ENCODE data around the gene PRPH.
"Not testable (repeated sequence)": the region's sequence is repeated elsewhere in the genome, so short reads cannot be mapped to it uniquely, and the experiment has no call there.

PRPH gene

DNA sequence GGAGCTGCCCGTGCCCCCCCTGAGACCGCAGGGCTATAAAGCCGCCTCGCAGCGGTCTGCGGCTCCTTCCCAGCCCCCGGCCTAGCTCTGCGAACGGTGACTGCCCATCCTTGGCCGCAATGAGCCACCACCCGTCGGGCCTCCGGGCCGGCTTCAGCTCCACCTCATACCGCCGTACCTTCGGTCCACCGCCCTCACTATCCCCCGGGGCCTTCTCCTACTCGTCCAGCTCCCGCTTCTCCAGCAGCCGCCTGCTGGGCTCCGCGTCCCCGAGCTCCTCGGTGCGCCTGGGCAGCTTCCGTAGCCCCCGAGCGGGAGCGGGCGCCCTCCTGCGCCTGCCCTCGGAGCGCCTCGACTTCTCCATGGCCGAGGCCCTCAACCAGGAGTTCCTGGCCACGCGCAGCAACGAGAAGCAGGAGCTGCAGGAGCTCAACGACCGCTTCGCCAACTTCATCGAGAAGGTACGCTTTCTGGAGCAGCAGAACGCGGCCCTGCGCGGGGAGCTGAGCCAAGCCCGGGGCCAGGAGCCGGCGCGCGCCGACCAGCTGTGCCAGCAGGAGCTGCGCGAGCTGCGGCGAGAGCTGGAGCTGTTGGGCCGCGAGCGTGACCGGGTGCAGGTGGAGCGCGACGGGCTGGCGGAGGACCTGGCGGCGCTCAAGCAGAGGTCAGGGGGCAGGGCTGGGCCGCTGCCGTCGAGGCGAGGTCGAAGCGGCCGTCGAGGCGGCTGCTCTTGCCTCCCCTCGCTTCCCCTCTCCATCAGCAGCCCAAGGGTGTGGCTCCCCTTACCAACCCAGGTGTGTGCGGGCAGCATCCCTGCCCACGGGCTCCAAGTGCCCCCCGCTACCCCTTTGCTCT is at the start of gene PRPH:
TSS of gene PRPH (plus strand) at position 66 of the 855 bp plus-strand sequence. CDS start at position 120, 54 bp downstream.
- H3K4me3 ChIP-seq (ENCODE audit: low read depth, low read length): peak within 1 kb of the TSS; percentile 59
- peaks cover 12% of the 10 kb centered on the region for H3K4me1 ChIP-seq (ENCODE audit: control insufficient read depth, insufficient read depth, low read length)
- H3K9me3 ChIP-seq (ENCODE audit: control insufficient read depth, insufficient read depth, low read length): no peaks in the 10 kb centered on the region
- H3K36me3 ChIP-seq (ENCODE audit: control insufficient read depth, insufficient read depth, low read length): no peaks in the 10 kb centered on the region
- peak within 1 kb of the TSS; percentile 12 for H3K9ac ChIP-seq (ENCODE audit: low read depth, low read length)
- H3K27me3 ChIP-seq (ENCODE audit: control insufficient read depth, insufficient read depth, low read length): peaks cover 79% of the 10 kb centered on the region

DNA sequence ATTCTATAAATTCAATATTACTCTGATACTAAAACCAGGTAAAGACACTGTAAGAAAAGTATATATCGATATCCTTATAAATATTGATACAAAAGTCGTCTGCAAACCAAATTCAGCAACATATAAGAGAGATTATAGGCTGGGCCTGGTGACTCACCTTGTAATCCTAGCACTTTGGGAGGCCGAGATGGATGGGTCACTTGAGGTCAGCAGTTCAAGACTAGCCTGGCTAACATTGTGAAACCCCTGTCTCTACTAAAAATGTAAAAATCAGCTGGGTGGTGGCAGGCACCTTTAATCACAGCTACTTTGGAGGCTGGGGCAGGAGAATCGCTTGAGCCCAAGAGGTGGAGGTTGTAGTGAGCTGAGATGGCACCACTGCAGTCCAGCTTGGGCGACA is 43.6 kb upstream of the PRPH start:
- H3K9ac ChIP-seq (ENCODE audit: low read depth, low read length): no peak overlapping the region
- no peaks in the 10 kb centered on the region for H3K4me1 ChIP-seq (ENCODE audit: control insufficient read depth, insufficient read depth, low read length)
- H3K4me3 ChIP-seq (ENCODE audit: low read depth, low read length): no peak overlapping the region
- H3K27me3 ChIP-seq (ENCODE audit: control insufficient read depth, insufficient read depth, low read length): no peaks in the 10 kb centered on the region
- H3K9me3 ChIP-seq (ENCODE audit: control insufficient read depth, insufficient read depth, low read length): no peaks in the 10 kb centered on the region
- H3K36me3 ChIP-seq (ENCODE audit: control insufficient read depth, insufficient read depth, low read length): no peaks in the 10 kb centered on the region

DNA sequence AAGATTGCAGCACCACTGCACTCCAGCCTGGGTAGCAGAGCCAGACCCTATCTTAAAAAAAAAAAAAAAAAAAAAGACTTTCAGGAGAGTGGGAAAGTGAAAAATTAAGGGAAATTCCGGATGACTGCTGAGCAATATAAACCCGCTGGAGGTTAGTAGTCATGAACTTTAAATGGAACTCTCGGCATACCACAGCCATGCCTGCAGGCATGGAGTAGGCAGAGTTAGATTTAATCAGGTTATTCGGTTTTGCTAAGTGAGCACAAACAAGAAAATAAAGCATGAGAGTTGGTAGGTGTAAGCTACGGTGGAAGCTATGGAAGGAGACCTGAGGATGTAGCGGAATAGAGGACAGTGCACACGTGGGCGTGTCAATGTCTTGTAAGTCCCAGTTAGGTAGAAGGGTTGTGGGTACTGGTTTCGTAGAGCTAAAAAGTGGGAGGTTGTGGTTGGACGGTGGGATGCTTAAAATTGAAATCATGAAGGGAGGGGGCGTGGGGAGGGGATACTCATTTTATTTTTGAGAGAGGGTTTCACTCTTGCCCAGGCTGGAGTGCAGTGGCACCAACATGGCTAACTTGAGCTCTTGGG is 41.8 kb upstream of the PRPH start:
- Histone ChIP-seq H3K9me3 (ENCODE audit: control insufficient read depth, insufficient read depth, low read length) (no peaks in the 10 kb centered on the region), H3K27me3 (ENCODE audit: control insufficient read depth, insufficient read depth, low read length) (no peaks in the 10 kb centered on the region), H3K9ac (ENCODE audit: low read depth, low read length) (no peak overlapping the region), H3K4me3 (ENCODE audit: low read depth, low read length) (no peak overlapping the region), H3K36me3 (ENCODE audit: control insufficient read depth, insufficient read depth, low read length) (no peaks in the 10 kb centered on the region), H3K4me1 (ENCODE audit: control insufficient read depth, insufficient read depth, low read length) (no peaks in the 10 kb centered on the region)

DNA sequence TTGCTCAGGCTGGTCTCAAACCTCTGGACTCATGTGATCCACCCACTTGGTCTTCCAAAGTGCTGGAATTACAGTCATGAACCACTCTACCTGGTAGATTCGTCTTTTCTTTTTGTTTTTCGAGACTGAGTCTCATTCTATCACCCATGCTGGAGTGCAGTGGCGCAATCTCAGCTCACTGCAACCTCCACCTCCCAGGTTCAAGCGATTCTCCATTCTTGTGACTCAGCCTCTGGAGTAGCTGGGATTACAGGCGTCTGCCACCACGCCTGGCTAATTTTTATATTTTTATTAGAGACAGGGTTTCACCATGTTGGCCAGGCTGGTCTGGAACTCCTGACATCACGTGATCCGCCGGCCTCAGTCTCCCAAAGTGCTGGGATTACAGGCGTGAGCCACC is 39.5 kb upstream of the PRPH start:
- H3K9ac ChIP-seq (ENCODE audit: low read depth, low read length); H3K27me3 ChIP-seq (ENCODE audit: control insufficient read depth, insufficient read depth, low read length); H3K36me3 ChIP-seq (ENCODE audit: control insufficient read depth, insufficient read depth, low read length); H3K4me3 ChIP-seq (ENCODE audit: low read depth, low read length); H3K9me3 ChIP-seq (ENCODE audit: control insufficient read depth, insufficient read depth, low read length); H3K4me1 ChIP-seq (ENCODE audit: control insufficient read depth, insufficient read depth, low read length): not testable (repeated sequence)

DNA sequence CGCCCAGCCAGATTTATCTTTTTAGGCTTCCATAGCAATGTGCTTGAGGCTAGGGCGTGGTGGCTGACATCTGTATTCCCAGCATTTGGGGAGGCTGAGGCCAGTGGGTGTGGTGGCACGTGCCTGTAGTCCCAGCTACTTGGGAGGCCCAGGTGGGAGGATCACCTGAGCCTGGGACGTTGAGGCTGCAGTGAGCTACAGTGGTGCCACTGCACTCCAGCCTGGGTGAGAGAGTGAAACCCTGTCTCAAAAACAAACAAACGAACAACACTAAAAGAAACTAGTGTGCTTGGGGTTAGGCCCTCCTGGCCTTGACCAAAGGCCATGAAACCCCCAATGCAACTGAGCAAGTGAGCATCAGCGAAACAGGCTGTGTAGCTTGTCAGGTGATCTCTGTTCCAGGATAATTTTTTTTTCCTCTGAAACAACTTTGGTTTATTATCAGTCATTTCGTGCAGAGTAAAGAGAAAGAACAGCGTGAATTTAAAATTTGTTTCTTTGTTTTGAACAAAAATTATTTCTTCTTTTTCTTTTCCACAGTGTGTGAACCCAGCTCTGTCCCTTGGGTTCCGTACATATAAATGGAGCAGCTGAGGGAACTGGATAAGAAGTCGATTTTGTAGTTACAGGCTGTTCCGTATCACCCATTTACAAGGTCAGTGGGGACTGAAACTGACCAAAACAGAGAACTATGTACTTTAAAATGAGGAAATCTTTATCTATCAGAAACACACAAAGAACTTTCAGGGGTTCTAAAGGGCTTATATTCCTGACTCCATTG is 38.9 kb upstream of the PRPH start:
- Histone ChIP-seq H3K9ac (ENCODE audit: low read depth, low read length) (no peak overlapping the region), H3K36me3 (ENCODE audit: control insufficient read depth, insufficient read depth, low read length) (no peaks in the 10 kb centered on the region), H3K4me3 (ENCODE audit: low read depth, low read length) (no peak overlapping the region), H3K27me3 (ENCODE audit: control insufficient read depth, insufficient read depth, low read length) (no peaks in the 10 kb centered on the region), H3K4me1 (ENCODE audit: control insufficient read depth, insufficient read depth, low read length) (no peaks in the 10 kb centered on the region), H3K9me3 (ENCODE audit: control insufficient read depth, insufficient read depth, low read length) (no peaks in the 10 kb centered on the region)

DNA sequence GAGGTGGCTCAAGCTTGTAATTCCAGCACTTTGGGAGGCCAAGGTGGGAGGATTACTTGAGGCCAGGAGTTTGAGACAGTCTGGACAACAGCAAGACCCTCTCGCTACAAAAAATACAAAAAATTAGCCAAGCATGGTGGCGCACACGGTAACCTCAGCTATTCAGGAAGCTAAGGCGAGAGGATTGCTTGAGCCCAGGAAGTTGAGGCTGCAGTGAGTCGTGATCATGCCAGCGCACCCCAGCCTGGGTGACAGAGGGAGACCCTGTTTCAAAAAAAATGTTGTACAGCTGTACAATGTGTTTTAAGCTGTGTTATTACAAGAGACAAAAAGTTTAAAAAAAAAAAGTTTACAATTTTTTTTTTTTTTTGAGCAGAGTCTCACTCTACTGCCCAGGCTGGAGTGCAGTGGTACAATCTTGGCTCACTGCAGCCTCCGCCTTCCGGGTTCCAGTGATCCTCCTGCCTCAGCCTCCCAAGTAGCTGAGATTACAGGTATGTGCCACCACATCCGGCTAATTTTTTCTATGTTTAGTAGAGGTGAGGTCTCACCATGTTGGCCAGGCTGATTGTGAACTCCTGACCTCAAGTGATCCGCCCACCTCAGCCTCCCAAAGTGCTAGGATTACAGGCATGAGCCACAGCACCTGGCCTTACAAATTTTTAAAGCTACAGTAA is 37.3 kb upstream of the PRPH start:
- H3K36me3 ChIP-seq (ENCODE audit: control insufficient read depth, insufficient read depth, low read length); H3K9ac ChIP-seq (ENCODE audit: low read depth, low read length); H3K27me3 ChIP-seq (ENCODE audit: control insufficient read depth, insufficient read depth, low read length); H3K4me3 ChIP-seq (ENCODE audit: low read depth, low read length); H3K9me3 ChIP-seq (ENCODE audit: control insufficient read depth, insufficient read depth, low read length); H3K4me1 ChIP-seq (ENCODE audit: control insufficient read depth, insufficient read depth, low read length): not testable (repeated sequence)

DNA sequence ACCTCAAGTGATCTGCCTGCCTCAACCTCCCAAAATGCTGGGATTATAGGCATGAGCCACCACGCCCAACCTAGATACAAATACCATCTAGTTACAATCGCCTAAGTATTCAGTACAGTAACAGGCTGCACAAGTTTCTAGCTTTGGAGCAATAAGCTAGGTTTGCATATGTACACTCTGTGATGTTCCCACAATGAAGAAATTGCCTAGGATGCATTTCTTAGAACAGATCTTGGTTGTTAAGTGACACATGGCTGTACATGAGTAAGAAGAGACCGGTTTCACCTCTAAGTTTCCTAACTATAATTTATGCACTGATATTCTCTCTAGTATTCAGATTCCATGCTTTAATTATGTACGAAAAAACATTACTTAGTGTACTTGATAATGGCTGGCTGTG is 35.5 kb upstream of the PRPH start:
- Histone ChIP-seq H3K4me3 (ENCODE audit: low read depth, low read length) (no peak overlapping the region), H3K9me3 (ENCODE audit: control insufficient read depth, insufficient read depth, low read length) (no peaks in the 10 kb centered on the region), H3K27me3 (ENCODE audit: control insufficient read depth, insufficient read depth, low read length) (no peaks in the 10 kb centered on the region), H3K36me3 (ENCODE audit: control insufficient read depth, insufficient read depth, low read length) (no peaks in the 10 kb centered on the region), H3K4me1 (ENCODE audit: control insufficient read depth, insufficient read depth, low read length) (no peaks in the 10 kb centered on the region), H3K9ac (ENCODE audit: low read depth, low read length) (no peak overlapping the region)

DNA sequence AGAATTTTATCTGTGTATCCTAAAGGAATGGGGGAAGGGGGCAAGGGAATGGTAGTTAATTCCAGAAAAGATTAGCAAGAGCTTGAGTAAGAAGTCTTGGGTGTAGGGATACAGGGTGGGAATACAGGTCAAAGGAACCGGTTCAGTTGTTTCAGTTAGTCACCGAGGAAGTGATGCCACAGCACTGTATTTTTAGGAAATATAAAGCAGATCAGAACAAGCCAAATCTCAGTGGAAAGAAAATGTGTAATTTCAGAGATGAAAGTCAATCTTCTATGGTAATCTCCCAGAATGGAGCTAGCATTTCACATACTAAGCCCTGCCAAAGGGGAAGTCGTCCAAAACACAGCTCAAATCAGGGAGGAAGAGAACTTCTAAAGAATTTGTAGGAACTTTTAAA is 34.8 kb upstream of the PRPH start:
- no peaks in the 10 kb centered on the region for H3K4me1 ChIP-seq (ENCODE audit: control insufficient read depth, insufficient read depth, low read length)
- no peaks in the 10 kb centered on the region for H3K27me3 ChIP-seq (ENCODE audit: control insufficient read depth, insufficient read depth, low read length)
- no peak overlapping the region for H3K9ac ChIP-seq (ENCODE audit: low read depth, low read length)
- H3K4me3 ChIP-seq (ENCODE audit: low read depth, low read length): no peak overlapping the region
- no peaks in the 10 kb centered on the region for H3K9me3 ChIP-seq (ENCODE audit: control insufficient read depth, insufficient read depth, low read length)
- H3K36me3 ChIP-seq (ENCODE audit: control insufficient read depth, insufficient read depth, low read length): no peaks in the 10 kb centered on the region

DNA sequence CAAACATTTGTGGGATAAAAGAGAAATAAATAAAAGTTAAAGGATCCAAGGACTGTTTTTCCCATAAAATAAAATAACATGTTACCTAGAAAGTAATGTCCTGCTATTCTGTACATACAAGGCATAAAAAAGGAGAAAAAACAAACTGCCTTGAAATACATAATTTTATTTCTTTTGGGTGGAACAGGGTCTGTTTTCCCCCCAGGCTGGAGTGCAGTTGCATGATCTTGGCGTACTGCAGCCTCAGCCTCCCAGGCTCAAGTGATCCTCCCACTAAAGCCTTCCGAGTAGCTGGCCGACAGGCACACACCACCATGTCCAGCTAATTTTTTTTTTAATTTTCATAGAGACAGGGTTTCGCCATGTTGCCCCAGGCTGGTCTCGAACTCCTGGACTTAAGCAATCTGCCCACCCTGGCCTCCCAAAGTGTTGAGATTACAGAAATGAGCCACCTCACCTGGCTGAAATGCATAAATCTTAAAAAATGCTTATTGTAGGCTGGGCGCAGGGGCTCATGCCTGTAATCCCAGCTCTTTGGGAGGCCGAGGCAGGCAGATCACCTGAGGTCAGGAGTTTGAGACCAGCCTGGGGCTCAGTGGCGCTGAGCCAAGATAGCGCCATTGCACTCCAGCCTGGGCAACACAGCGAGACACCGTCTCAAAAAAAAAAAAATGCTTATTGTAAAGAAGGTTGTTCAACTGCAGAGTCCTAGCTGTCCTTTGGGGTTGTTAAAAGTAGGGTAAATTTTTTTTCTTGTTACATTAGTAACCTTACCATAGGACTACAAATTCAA is 34.2 kb upstream of the PRPH start:
- Histone ChIP-seq H3K4me3 (ENCODE audit: low read depth, low read length) (no peak overlapping the region), H3K9me3 (ENCODE audit: control insufficient read depth, insufficient read depth, low read length) (no peaks in the 10 kb centered on the region), H3K36me3 (ENCODE audit: control insufficient read depth, insufficient read depth, low read length) (no peaks in the 10 kb centered on the region), H3K4me1 (ENCODE audit: control insufficient read depth, insufficient read depth, low read length) (no peaks in the 10 kb centered on the region), H3K27me3 (ENCODE audit: control insufficient read depth, insufficient read depth, low read length) (no peaks in the 10 kb centered on the region), H3K9ac (ENCODE audit: low read depth, low read length) (peak overlapping the region; percentile 24)

DNA sequence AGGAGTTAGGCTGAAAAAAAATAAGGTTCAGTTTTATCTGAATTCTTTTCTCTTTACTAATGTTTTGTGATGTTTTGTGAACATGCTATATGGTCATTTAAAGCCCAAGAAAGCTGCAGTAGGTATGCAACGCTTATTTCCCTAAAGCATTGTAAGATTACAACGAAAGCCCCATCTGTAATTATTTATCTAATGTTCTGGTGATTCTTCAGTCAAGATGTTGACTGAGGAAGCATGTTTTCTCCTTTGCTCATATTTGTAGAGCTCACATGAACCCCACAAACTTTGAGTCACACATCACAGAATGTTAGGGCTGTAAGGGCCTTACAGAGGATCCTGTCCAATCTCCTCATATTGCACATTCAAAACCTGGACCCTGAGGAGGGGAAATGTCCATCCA is 33.2 kb upstream of the PRPH start:
- H3K9me3 ChIP-seq (ENCODE audit: control insufficient read depth, insufficient read depth, low read length): no peaks in the 10 kb centered on the region
- H3K27me3 ChIP-seq (ENCODE audit: control insufficient read depth, insufficient read depth, low read length): no peaks in the 10 kb centered on the region
- H3K9ac ChIP-seq (ENCODE audit: low read depth, low read length): no peak overlapping the region
- H3K4me3 ChIP-seq (ENCODE audit: low read depth, low read length): no peak overlapping the region
- no peaks in the 10 kb centered on the region for H3K36me3 ChIP-seq (ENCODE audit: control insufficient read depth, insufficient read depth, low read length)
- H3K4me1 ChIP-seq (ENCODE audit: control insufficient read depth, insufficient read depth, low read length): no peaks in the 10 kb centered on the region

DNA sequence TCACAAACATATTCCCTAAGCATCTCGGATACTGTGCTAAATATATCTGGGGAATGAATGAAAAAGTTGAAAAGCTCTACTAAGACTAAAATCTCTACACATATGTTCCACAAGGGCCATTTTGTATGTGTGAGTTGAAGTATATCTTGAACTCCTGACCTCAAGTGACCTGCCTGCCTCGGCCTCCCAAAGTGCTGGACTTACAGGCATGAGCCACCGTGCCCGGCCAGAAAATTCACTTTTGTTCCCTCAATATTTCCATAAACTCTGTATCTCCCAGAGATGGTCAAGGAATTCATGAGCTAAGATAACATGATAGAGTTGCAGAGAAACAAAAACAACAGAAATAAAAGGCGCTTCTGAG is 31.6 kb upstream of the PRPH start:
- Histone ChIP-seq H3K4me3 (ENCODE audit: low read depth, low read length) (peak overlapping the region; percentile 91), H3K9ac (ENCODE audit: low read depth, low read length) (no peak overlapping the region), H3K9me3 (ENCODE audit: control insufficient read depth, insufficient read depth, low read length) (no peaks in the 10 kb centered on the region), H3K36me3 (ENCODE audit: control insufficient read depth, insufficient read depth, low read length) (no peaks in the 10 kb centered on the region), H3K4me1 (ENCODE audit: control insufficient read depth, insufficient read depth, low read length) (no peaks in the 10 kb centered on the region), H3K27me3 (ENCODE audit: control insufficient read depth, insufficient read depth, low read length) (no peaks in the 10 kb centered on the region)

Measured in iPS-15b (cell line).